HCEC 1CT (cell line): ENCODE results near the gene TFAP2D.

Source experiments
- DNase-seq: peaks from one replicate; pipeline ENCODE4 v3.0.0-alpha.2; 2017

Gene TFAP2D

DNA sequence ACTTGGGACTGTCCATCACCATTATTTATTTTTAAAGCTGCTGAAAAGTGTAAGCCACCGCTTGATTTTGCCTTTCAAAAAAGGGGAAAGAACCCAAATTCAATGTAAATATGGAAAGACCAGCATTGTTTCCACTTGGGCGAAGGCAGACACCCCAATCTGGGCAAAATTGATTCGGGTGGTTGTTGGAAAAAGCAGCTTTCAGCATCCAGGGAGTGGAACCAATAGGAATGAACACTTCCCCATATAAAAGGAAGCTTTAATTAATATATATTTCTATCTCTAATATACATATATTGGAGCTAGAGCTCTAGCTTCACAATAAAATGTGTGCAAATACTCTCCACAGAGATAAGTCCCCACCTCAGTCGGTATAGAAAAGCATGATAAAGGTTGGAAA lies at the start of gene TFAP2D:
TFAP2D (plus strand) TSS at position 301 of the 400 bp plus-strand sequence. CDS start 530 bp downstream, outside the sequence.
- DNase-seq = no peak

DNA sequence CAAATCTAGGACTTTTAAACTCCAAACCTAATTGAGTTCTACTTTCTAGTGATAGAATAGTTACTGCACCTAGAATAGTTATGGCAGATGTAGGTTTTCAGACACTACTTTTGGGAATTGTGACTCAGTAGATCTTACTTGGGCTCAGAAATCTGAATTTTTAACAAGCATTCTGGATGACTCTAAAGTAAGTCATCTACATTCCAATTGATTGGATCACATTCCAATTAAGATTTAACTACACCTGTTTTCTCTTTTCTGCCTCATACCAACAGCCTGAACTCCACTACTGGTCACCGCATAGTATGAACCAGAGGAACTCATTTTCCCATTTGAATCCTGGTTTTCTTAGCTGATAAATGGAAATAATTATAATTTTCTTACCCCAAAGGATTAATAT lies 49.5 kb upstream of the TFAP2D start:
- no peak for DNase-seq

DNA sequence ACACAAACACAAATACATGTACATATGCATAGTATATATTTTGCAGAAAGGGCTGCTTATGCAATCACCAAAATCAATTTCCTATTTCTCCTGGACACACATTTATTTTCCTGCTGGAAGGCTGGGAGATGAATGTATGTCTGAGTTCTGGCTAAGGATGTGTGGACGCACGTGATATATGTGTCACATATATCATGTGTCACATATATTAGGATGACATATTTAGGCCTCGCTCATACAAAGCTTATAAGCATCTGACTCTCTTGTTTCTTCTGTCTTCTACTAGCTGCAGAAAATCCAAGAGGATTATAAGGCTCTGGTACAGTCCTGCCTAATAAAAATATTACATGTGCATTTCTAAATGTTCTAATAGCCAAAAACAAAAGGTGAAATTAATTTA lies 47.2 kb upstream of the TFAP2D start:
- no peak for DNase-seq

DNA sequence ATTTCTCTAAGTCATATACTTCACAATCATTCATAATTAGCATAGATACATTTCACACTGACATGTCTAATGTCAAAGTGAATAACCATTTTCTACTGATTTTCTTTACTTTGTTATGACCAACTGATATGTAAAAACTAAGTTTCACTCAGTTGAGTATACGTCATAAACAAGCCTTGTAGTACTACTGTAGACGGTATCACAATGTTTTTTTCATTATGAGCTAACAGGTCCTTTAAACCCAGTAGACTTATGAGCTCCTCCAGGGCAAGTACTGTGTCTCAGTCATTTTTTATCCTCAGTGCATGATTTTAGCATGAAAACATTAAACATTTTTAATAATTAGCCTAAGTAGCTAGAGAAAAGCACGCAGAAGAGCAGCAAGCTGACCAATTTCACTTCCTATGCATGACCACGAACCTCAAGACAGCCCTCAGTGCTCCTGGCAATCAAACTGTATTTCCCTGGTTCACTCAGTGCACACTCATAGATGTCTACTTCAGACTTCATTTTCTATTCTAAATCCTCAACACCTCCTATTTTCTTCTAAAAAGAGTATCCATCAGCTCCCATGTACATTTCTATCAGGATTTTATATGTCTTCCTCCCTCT lies 32.0 kb upstream of the TFAP2D start:
- no peak for DNase-seq

DNA sequence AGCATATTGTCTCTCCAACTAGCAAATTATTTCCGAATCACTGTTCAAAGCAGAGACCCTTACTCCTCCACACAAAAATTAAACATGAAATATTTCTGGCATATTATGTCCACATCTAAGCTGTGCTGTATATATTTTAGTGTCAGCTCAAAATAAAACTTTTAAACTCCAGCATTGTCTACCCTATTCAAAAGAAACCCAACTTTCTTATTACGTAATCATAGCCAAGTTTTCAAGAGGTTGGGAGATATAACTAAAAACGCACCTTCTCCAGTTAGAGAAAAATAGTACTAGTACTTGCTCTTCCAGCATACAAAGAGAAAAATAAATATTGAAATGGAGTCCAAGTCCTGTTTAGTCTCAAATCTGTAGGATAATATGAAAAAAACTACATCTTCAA lies 24.1 kb upstream of the TFAP2D start:
- DNase-seq = no peak

DNA sequence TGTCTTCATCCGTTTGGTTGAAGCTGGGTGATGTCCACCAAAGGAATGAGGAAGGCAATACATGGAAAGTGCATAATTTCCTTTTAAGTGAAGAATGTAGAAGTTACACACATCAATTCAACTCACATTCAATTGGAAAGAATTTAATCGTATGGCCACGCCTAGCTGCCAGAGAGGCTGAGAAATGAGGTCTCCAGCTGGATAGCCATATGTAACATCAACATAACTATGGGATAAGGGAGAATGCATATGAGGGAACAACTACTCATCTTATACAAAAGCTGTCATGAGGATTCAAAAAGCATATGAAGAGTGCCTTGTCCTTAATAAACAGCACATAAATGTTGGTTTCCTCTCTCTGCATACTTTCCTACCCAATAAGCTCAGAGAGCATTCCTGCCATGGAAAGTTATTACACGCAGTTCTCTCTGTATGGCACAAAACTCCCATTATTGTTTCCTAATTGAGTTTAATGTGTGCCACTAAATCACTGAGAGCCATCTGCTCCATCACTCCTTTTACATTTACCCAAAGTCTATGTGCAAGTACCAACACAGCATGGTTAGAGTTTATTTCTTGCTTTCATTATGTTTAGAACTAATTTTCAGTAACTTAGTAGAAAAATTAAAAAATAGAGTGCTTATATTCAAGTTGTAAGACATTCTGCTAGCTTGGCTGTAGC lies 21.4 kb upstream of the TFAP2D start:
- no peak for DNase-seq

DNA sequence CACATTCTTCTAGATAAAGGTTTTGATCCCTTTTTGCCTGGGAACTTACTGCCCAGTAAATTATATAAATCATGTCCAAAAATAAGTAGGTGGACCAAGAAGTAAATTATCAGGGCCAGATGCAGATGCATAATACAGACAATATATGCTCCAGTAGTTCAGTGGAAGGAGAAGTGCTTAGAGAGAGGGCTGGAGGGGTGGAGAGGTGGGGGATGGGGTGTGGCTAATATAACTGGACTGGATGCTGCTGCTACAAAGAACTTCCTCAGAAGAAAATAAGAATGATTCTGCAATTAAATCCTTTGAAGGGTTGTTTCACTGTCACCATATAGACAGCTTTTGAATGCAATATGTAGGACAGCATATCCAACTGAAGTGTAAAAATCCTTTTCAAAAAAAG lies 14.8 kb upstream of the TFAP2D start:
- no peak for DNase-seq

DNA sequence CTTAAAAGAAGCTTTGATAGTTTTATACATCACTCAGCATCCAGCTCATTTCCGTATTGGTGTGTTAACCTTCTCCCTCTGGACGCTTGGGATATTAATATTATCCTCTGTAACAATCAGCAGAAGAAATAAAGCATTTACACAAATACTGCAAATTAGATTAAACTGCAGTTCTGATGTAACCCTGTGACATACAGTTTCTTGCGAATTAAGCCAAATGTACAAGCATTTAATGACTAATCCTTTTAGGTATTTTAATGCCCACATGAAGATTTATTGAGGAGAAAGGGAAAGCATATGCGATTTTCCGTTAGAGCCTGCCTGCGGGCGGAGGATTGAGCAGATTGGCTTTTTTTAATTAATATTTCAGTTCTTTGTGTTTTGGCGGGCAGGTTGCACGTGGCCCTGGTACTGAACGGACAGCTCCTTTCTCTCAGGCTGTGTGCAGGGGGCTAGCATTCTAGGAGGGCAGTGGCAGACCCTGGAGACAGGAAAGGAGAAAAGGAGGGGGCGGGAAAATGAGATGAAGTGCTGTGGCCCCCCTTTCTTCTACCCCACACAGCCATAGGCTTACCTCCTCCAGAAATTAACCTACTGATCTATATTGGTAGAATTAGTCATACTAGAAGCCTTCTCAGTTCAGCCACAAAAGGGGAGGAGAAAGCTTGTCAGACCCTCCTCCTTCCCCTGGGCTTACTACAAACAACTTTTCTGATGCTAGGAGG lies 14.1 kb upstream of the TFAP2D start:
- no peak for DNase-seq

DNA sequence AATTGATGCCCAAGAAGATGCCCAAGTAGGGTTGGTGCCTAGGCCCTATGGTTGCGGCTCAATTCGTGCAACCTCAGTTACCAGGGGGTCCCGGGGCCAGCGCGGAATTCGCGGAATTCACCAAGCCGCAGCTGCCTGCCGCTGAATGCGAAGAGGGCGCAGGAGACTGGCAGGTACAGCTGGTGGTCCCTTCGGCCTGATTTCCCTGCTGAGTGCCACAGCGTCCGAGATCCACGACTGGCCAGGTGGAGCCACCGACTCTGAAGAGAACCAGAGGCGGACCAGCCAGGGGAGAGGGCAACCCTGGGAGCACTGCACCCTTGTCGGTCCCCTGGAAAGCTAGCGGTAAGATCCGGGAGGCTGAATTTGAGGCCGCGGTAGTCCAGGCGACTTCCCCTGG lies 6.8 kb upstream of the TFAP2D start:
- no peak for DNase-seq

DNA sequence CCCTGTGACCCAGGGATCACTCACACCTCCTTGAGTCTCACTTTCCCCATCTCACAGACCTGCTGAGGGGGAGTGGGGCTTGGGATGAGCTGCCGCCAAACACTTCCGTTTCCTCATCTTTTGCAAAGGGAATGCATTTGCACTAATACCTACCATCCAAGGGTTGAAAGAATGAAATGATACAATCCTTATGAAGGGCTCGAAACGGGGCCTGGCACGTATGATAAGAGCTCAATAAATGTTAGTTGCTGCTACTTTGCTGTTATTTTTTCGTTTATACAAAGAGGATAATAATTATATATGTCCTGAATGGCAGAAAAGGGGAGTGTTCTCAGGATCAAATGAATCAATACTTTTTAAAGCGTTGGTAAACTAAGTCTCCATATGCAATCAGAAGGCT lies 6.1 kb upstream of the TFAP2D start:
- DNase-seq = no peak

DNA sequence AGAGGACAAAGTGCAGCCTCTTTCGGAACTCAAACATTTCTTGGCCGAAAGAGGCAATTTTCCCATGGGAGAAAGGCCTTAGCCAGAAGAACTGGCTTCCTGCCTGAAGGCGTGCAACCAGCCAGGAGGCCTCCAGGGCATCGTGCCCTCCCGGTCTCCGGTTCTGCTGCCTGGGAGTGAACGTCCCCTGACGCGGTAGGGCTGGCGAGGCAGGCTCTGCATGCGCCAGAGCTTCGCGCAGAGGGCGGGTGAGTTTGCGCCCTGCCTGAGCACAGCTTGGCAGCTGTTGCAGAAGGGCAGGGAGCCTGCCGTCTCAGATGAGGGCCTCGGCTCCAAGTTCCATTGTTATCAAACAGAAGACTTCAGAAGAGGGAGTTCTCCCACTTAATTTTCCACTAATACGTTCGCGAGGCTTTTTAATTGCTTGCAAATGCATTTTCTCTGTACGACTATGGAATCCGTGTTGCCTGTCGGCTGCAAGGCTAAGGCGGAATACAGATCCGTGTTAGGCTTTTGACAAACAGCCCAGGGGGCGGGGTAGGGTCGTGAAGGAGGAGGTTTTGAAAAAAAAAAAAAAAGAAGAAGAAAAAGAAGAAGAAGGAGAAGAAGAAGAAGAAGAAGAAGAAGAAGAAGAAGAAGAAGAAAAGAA lies 5.5 kb upstream of the TFAP2D start:
- DNase-seq = no peak

DNA sequence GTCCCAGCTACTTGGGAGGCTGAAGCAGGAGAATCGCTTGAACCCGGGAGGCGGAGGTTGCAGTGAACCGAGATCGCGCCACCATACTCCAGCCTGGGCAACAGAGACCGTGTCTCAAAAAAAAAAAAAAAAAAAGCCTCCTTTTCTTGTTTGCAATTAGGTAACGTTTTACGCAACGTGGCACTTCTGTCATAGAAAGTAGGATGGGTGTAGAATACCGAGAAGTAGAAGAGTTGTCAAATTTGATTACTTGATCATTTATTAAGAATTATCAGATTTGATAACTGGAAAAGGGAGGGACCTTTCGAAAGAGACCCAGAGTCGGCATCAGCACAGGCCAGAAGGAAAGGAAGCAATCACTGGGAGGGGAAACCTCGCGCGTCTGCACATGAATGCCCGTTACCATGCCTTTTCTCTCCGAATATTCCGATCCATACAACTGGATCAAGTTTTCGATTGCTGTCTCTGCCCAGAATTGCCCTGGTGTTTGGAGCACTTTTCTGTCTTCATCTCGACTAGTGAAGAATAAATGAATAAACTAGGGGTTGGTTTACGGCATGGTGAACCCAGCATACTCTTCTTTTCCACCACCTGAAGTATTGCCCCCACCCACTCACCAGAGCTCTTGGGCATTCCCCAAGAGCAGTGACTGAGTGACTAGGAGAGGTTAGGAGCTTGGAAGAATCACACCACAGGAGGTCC lies 4.5 kb upstream of the TFAP2D start:
- DNase-seq = no peak

DNA sequence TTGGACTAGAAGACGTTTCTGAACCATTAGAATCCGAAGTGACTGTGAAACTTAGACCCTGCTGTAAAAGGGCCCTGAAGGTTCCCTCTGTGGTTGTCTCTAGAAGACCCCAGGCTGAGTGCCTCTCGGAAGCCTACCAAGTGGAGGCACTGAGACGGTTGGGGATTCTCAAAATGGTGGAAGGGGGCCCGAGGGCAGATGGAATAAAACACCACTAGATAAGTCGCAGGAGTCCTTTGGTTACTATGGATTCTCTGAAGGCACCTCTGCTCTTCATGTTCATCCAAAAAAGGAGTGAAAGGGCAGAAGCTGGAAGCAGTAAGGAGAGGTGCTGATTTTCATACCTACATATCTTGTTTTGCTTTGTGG lies 4.0 kb upstream of the TFAP2D start:
- DNase-seq = no peak

DNA sequence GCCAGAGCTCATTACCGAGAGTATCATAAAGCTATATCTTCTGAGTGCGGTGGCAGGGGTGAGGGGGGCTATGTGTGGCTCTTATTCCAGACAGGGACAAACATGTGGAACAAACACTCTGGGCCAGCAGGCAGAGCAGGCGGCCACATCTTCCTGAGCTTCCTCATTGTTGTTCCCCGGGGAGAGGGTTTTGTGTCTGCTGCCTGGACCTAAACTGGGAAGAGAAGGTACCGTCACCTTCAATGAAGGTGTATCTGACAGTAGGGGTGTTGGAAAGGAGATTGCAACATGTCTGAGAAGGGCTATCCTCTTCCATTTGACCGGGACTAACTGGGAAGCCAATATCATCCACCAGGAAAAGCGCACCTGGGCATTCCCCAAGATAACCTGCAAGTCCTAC lies 1.6 kb upstream of the TFAP2D start:
- no peak for DNase-seq

DNA sequence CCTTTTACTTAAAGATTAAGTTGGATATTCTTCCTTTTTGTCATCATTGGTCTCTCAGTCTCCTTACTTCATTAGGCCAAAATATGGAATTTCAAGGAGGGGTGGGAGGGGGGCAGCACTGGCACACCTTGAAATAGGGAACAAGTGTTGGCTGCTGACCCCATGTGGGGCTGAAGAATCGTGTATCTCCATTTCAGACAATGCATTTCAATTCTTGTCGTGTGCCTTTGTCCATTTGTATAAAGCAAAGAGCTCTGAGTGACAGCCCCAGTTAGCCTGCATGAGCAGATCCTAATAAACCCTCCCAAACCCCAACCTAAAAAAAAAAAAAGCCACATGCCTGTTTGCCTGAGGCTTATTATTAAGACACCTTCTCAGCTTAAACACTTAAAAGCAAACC lies 1.0 kb upstream of the TFAP2D start:
- no peak for DNase-seq

DNA sequence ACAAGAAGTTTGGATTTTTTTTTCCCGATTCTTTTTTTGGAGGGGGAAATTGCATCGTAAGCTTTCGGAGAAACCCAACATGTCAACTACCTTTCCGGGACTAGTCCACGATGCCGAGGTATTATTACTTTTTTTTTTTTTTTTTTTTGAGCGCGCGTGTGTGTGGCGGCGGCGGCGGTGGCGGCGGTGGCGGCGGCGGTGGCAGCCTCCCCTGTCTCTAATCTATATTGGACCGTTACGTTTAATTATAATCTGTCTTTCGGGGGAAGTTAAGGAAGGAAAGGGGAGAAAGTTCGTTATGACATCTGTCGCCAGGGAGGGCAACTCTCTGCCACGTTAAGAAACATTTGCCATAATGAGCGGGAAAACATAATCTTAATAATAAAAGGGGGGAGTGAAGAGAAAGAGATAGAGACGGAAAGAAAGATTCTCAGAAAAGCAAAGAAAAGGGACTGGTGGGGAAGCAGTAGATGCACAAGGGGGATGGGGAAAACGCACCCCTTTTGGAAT lies 706 bp downstream of the TFAP2D start:
- DNase-seq = no peak

DNA sequence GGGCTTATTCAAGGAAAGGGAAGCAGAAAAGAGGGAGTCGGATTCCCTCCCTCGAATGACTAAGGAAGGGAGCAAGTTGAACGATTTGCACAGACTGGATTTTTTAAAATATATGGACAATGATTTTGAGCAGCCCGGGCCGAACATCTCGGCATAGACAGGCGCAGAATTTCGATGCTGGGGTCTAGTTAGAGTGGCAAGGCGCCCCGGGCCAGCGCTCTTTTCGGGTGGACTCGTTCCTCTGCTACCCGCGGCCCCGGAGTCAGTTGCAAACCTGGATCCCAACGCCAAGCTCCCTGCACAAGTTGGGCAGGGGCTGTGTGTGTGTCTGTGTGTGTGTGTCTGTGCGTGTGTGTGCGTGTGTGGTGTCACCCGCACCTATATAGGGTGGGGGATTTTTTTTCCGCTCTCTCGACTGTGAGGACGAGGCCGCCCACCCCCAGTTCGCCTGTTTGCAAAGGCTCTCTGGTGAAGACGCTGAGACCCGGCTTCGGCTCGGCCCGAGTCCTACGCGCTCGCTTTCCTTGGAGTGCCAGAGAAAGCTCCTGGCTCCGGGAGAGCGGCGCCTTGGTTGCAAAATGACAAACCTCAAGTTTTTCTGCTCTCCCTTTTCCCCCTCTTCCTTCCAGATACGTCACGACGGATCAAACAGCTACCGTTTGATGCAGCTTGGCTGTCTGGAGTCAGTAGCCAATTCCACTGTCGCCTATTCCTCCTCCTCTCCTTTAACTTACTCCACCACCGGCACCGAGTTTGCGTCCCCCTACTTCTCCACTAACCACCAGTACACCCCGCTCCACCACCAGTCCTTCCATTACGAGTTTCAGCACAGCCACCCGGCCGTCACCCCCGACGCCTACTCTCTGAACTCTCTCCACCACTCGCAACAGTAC lies 1.4 kb downstream of the TFAP2D start:
- no peak for DNase-seq

DNA sequence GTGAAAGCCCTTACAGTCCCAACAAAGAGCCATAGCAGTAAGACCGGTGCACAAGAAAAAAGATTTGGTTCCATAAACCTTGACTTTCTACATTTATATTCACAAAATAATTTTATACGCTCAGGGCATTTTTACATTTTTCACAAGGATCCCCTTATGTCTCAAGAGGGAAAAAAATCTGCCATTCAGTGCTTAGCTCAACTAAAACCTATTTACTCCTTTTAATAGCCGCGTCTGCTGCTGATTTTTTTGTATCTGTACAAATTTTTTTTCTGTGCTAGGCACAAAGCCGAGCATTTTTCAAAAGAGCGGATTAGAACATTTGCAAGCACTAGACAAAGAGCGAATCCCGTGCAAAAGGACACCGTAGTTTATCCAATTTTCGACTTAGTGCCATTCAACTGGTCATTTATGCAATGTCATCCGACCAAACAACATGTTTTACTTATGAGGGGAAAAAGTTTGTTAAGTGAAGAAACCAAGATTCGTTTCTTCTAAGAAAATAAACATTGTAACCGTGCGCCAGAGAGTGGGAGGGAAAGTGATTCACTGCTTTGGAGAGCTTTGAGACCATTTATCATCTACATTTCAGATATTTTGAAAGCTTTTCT lies 3.7 kb downstream of the TFAP2D start:
- no peak for DNase-seq

DNA sequence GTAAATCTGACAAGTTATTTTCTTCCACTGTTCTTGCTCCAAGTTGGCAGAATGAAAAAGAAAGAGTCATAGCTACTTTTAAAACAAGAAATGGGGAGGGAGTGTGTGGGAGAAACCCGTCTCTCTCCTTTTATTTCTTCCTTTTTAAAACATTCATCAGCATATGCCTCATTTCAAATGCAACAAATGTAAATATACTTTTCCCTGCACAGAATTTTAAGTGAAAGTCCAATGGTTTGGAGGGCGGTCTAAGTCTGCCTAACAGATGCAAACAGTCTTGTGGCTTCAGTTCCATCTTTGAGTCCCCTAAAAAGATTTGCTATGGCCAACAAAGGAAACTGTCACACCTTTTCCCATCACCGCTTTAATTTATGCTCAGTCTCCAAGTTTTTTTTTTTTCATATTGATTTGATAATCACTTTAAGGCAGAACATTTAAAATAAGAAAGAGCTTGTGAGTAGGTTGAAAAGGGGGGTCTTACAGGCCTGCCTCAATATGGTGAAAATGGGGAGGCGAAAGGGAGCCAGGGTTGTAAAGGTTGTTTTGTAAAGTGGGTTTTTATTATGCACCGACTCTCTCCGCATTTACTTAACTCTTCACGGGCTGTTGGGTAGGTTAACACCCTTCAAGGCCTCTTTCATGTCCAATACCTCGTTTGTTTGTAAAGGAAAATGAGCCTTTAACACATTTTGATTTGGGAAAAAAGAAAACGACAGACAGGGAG lies 4.6 kb downstream of the TFAP2D start:
- DNase-seq = no peak

DNA sequence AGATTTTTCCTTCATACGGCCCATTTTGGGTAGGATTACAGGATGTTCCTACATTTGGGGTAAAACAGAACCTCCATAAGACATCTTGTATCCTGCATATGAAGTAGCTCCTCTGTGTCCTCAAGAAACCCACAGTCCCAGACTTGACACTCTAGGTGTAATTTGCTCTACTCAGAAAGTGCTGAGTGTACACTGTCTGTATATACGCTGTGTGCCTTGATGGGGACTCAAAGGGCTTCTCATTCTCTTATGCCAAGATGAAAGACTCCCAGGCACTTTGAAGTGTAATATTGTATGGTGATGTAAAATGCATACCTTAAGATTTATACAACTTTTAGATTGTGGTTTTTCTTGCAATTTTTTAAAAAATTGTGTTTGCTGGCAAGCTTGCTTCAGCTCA lies 5.2 kb downstream of the TFAP2D start:
- no peak for DNase-seq

DNA sequence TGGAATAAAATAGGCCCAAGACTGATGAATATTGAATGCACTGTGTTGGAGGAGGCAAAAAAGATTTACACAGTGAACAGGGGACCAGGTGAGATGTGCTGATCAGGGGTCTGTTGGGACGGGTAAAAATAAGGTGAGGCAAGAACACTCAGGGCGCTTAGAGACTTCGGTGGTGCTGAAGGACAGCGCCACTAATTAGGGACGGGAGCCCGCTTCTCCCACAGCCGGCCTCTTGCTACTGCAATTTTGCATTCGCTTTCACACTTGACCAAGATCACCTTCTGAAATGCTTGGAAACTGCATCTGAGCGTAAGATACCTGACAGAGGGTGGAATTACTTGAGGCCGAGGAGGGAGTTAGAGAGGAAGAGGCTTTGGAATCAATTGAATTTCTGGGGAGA lies 7.3 kb downstream of the TFAP2D start:
- DNase-seq = no peak
